Loucy (cell line): ENCODE data around the gene CCDC167.

Experiments used
- H2AFZ ChIP-seq: fragments of 200-600 bp; sonication (generic); 2 replicates; pipeline ENCODE4 v1.6.0; 2016; ENCODE audit warnings: antibody characterized with exemption, mild to moderate bottlenecking, low read length, moderate library complexity
- H3F3A ChIP-seq: fragments of 200-600 bp; 2 replicates; pipeline ENCODE4 v1.6.0; 2016; ENCODE audit warnings: antibody characterized with exemption, low read depth, mild to moderate bottlenecking
- H3K27me3 ChIP-seq: fragments of 200-600 bp; sonication (generic); 2 replicates; pipeline ENCODE4 v1.6.1; 2014; ENCODE audit warnings: low read length, mild to moderate bottlenecking; ENCODE audit not compliant: insufficient read depth, poor library complexity, severe bottlenecking
- H3K36me3 ChIP-seq: fragments of 200-600 bp; sonication (generic); 2 replicates; pipeline ENCODE4 v1.6.1; 2016; ENCODE audit warnings: low read length; ENCODE audit not compliant: insufficient read depth
- H3K4me1 ChIP-seq: fragments of 200-600 bp; sonication (generic); 2 replicates; pipeline ENCODE4 v1.5.1; 2014; ENCODE audit warnings: low read length, mild to moderate bottlenecking; ENCODE audit not compliant: insufficient read depth, poor library complexity, severe bottlenecking
- H3K4me2 ChIP-seq: fragments of 200-600 bp; sonication (generic); 2 replicates; pipeline ENCODE4 v1.6.0; 2014; ENCODE audit warnings: antibody characterized with exemption, low read length, low read depth, mild to moderate bottlenecking; ENCODE audit not compliant: poor library complexity, severe bottlenecking
- H3K4me3 ChIP-seq: fragments of 200-600 bp; sonication (generic); 2 replicates; pipeline ENCODE4 v1.5.1; 2014; ENCODE audit warnings: low read length, mild to moderate bottlenecking, mixed read lengths; ENCODE audit not compliant: poor library complexity, severe bottlenecking
- H3K79me2 ChIP-seq: fragments of 200-600 bp; sonication (generic); 2 replicates; pipeline ENCODE4 v1.6.1; 2014; ENCODE audit warnings: low read length; ENCODE audit not compliant: insufficient read depth
- H3K9ac ChIP-seq: fragments of 200-600 bp; sonication (generic); 2 replicates; pipeline ENCODE4 v1.6.0; 2014; ENCODE audit warnings: mild to moderate bottlenecking, low read depth, low read length, moderate library complexity; ENCODE audit not compliant: poor library complexity, severe bottlenecking
- H3K9me2 ChIP-seq: fragments of 200-600 bp; sonication (generic); replicated peaks from 2 replicates; pipeline ENCODE4 v1.6.1; 2016; ENCODE audit warnings: low read depth, low read length, mixed read lengths
- H3K9me3 ChIP-seq: fragments of 200-600 bp; sonication (generic); 2 replicates; pipeline ENCODE4 v1.6.1; 2014; ENCODE audit warnings: mild to moderate bottlenecking, antibody characterized with exemption, low read length, low read depth; ENCODE audit not compliant: insufficient read depth
- H4K20me1 ChIP-seq: fragments of 200-600 bp; sonication (generic); 2 replicates; pipeline ENCODE4 v1.6.0; 2014; ENCODE audit warnings: antibody characterized with exemption, low read length, mild to moderate bottlenecking; ENCODE audit not compliant: insufficient read depth, poor library complexity, severe bottlenecking
- CTCF ChIP-seq: fragments of 200-600 bp; sonication (generic); conservative IDR thresholded peaks from 2 replicates; pipeline ENCODE4 v1.5.1; 2014; ENCODE audit warnings: mild to moderate bottlenecking, antibody characterized with exemption, low read length
- EZH2phosphoT487 ChIP-seq: fragments of 200-600 bp; IDR thresholded peaks from 2 replicates; pipeline ENCODE4 v1.6.1; 2018; ENCODE audit warnings: antibody characterized with exemption, mild to moderate bottlenecking, moderate library complexity, borderline replicate concordance

Gene CCDC167

DNA sequence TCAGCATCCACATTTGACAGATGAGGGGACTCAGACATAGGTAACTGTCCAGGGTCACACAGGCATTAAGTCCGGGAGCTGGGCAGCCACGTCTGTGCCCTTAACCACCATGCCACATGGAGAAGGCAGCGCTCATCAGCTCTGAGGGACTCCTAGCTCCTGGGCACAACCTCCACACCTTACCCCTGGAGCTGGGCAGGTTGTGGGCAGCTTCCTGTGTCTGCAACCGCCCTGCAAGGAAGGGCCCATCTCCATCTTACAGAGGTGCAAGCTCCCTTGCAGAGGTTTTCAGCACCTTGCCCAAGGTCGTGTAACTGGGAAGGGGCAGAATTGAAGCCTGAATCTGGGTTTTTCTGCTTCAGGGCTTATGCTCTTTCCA is 7.9 kb downstream of the CCDC167 start:
- Histone ChIP-seq H4K20me1 (peaks cover 3% of the 10 kb centered on the region), H3F3A (no peaks in the 10 kb centered on the region), H3K79me2 (peaks cover 14% of the 10 kb centered on the region; the same call in 1 of the 2 replicates), H3K9ac (no peak overlapping the region), H3K36me3 (no peaks in the 10 kb centered on the region; the same call in 1 of the 2 replicates), H3K27me3 (no peaks in the 10 kb centered on the region), H3K9me3 (no peaks in the 10 kb centered on the region), H3K4me2 (no peak overlapping the region), H3K4me3 (no peak overlapping the region), H2AFZ (no peak overlapping the region), H3K9me2 (no peaks in the 10 kb centered on the region), H3K4me1 (peaks cover 23% of the 10 kb centered on the region)
- TF ChIP-seq EZH2phosphoT487 (no peak), CTCF (no peak)

GRCh38 chr6:37491171-37491829 is 8.4 kb downstream of the CCDC167 start:
- Histone ChIP-seq H4K20me1 (peaks cover 3% of the 10 kb centered on the region), H3F3A (no peaks in the 10 kb centered on the region)
- TF ChIP-seq CTCF = no peak
- no peak for TF ChIP-seq EZH2phosphoT487

DNA sequence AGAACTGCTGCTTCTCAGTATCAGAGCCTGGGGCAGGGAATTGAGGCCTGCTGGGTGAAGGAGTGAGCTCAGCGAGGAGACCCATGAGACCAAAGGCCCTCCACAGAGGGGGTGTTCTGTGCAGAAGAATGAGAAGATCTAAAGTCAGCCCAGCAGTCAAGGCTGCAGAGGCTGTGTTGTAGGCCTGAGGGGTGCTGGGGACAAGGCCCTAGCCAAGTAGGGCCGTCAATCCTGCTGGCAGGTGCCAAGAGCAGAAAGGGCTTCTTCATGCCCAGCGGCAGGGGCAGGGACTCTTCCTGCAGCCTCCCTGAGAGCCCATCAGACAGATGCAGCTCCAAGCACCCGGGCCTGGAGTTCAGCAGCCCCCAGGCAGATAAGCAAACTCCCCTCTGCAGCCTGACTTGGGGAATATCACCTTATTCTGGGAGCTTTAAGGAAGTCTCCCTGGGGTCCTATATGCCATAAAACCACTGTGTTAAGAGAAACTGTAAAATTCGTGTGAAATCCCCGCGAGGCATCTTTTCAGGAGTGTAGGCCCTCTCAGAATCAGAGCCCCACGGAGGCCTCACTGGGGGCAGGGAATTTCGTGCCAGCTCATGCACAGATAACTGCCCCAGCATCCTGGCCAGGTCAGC is 9.0 kb downstream of the CCDC167 start:
- H3K4me2 ChIP-seq = no peak overlapping the region
- H3K79me2 ChIP-seq = peaks cover 9% of the 10 kb centered on the region; the same call in 1 of the 2 replicates
- peaks cover 3% of the 10 kb centered on the region for H4K20me1 ChIP-seq
- peaks cover 20% of the 10 kb centered on the region for H3K4me1 ChIP-seq
- H2AFZ ChIP-seq = no peak overlapping the region
- no peaks in the 10 kb centered on the region for H3K9me3 ChIP-seq
- H3K9me2 ChIP-seq = no peaks in the 10 kb centered on the region
- peaks cover 3% of the 10 kb centered on the region; the same call in 1 of the 2 replicates for H3K36me3 ChIP-seq
- no peak overlapping the region for H3K4me3 ChIP-seq
- H3K9ac ChIP-seq = no peak overlapping the region
- H3K27me3 ChIP-seq = no peaks in the 10 kb centered on the region
- H3F3A ChIP-seq = no peaks in the 10 kb centered on the region
- no peak for TF ChIP-seq CTCF
- no peak for TF ChIP-seq EZH2phosphoT487

More at GRCh38 chr6:37491171-37491829, 8.4 kb downstream of the CCDC167 start:
- H3K9ac ChIP-seq = no peak overlapping the region
- H3K4me2 ChIP-seq = no peak overlapping the region
- no peak overlapping the region for H3K4me3 ChIP-seq
- no peaks in the 10 kb centered on the region for H3K9me3 ChIP-seq
- H2AFZ ChIP-seq = no peak overlapping the region
- H3K4me1 ChIP-seq = peaks cover 20% of the 10 kb centered on the region
- H3K9me2 ChIP-seq = no peaks in the 10 kb centered on the region
- peaks cover 9% of the 10 kb centered on the region; the same call in 1 of the 2 replicates for H3K79me2 ChIP-seq
- no peaks in the 10 kb centered on the region; the same call in 1 of the 2 replicates for H3K36me3 ChIP-seq
- no peaks in the 10 kb centered on the region for H3K27me3 ChIP-seq
